Stimulated activated naive CD8-positive, alpha-beta T cell treated with anti-CD3 and anti-CD28 coated beads, Interleukin-15, Interleukin-2, amounts not matched to agents 100 U/mL and 50 U/mL, for 24 hours (primary cell): ENCODE results near the gene CRIM1.

Experiments used
- ATAC-seq: fragments of 150-1000 bp; cut with Tn5 transposase; one replicate; pipeline ENCODE4 v1.10.0; 2021
- DNase-seq: peaks from one replicate; pipeline ENCODE4 v3.0.0; 2021

CRIM1 gene

DNA sequence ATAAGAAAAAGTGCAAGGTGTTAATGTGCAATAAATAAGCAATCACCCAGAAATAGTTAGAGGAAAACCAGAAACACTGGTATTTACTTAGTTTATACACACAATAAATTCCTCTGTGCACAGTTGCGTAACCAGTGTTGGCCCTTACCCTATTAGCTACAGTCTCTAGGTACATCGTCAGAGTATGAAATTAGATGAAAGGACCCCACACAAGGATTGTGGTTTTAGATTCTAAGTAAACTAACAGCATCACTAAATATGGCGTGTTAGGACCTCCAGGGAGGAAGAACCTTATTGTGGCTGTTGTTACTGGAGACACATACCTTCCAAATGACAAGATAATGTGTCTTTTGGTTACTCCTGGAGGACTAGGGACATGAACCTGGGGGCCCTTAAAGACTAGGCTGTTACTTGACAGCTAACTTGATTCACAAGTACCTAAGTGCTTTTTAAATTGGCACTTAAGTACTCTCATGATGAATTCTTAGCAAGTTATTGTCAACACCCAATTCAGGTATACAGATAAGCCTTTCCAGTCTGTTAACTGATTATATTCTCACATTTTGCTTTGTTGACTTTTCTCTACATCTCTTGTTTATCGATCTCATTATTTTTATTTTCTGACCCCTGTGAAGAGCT lies 127.1 kb downstream of the CRIM1 start:
- DNase-seq (no peak), ATAC-seq (no peak)

DNA sequence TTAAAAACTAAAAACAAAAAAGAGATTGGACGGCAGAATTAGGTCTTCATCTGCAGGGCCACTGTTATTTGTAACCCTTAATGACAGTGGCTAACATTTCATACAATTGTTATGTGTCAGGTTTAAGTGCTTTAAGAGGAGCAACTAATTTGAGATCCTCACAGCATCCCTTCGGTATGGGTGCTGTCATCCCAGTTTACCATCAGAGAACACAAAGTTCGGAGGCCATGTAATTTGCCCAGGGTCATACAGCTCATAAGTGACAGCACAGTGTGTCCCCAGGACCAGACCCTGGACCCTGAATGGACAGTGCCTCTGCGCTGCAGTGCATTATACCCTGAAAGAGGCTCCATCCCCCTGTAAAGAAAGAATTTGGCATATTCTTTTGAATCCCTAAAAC lies 127.7 kb downstream of the CRIM1 start:
- no peak for DNase-seq

DNA sequence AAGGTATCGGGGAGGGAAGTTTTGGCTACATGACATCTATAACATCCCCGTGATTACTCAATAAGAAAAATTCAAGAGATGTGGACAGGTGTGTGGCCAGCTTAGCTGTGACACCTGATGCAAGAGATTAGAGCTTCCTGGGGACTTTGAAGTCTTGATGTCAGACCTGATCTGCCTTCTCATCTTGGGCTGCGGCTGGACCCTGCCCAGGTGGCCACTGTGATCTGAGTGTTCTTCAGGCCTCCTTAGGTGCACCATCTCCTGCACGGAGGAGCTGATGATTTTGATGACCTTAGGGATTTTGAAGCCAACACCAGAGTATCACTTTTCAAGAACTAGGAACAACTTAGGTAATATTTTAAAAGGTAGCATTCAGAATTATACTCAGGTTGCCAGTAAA lies 128.9 kb downstream of the CRIM1 start:
- DNase-seq = no peak
- ATAC-seq = no peak

More for the DNA sequence above, 127.7 kb downstream of the CRIM1 start:
- ATAC-seq = no peak

DNA sequence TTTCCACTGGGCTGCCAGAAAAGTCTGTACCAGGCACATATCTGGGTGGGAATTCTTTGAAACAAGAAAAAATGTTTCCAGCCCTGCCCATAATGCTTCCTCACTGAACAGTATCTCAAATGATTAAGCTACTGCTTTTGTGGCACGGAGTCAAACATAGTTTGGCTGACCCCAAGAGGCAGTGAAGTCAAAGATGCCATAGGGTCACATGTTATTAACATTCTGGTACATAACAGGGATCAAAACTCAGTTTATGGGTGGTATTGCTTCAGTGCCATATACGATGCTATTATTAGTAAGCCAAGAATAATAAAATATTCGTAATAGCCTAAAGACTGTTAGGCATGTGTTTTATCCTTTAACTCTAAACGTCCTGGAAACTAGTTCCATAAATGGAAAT lies 129.9 kb downstream of the CRIM1 start:
- ATAC-seq (no peak), DNase-seq (no peak)

DNA sequence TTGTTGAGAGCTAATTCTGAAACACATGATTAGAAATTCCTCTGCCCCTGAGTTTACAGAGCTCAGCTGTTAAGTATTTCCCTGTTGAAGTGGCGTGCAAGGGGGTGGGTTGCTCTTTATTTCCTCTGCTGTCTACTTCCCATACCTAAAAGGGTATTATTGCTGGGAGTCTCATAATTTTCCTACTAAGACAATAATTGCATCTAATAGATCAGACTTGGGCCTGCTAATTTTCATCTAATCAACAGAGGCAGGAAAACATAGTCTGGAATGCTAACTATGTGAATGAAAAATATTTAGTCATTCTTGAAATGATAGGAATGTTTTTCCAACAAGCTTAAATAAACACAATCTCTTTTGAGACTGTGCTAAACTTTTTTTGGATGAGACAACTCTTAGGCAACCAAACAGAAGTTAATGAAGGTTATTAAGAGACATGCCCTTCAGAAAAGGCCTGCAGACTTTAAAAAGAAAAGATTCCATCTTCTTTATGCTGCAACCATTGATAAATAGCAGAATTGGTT lies 131.0 kb downstream of the CRIM1 start:
- DNase-seq (no peak), ATAC-seq (no peak)

DNA sequence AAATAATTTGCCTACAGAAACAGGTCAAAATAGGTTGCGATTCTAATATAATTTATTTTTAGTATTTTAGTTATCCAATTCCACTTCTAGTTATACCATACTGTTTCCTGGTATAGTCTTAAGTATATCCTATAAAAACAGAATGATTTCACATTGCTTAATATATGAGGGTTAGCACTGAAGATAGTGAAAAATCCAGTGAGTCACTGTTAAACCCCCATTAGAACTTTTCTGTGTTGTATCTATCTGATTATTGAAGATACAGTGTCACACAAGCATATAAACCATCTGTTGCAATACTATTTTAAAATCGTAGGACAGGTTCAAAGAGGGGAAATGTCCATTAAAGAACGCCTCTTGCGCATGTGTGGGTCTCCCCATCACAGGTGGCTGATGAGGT lies 132.4 kb downstream of the CRIM1 start:
- no peak for ATAC-seq
- DNase-seq = no peak

DNA sequence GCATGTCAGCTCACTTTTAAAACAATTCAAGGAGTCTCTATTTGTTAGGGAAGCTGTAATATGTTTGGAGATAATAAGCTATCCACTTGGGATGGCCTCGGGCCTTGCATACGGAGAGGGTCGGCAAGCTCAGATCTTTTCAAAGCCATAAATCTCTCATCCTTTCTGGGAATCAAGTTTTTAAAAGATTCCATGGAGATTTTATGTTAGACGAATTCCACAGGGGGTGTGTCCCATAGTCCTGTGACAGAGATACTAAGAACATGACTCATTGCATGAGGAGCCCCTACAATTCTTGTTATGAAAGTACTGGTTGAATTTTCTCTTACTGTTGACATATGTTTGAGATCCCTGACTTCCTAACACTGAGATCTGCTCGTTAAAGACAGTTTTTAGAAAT lies 133.7 kb downstream of the CRIM1 start:
- no peak for DNase-seq
- no peak for ATAC-seq

DNA sequence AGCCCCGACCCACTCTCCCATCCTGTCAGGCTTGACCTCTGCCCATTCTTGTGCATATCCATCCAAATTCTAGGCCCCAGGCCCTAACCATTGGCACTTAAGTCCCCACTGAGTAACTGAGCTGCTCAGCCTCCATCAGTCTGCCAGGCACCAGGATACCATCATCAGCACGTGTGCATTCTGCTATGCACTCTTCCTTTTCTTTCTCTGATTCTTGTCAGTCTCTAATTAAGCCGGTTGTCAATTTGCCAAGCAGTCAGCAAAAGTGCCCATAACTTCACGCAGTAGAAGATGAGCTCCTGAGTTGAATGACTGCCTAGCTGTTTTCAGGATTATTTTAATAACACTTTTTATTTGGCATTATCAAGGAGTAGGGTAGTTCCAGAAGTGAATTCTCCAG lies 135.2 kb downstream of the CRIM1 start:
- ATAC-seq (no peak), DNase-seq (no peak)

DNA sequence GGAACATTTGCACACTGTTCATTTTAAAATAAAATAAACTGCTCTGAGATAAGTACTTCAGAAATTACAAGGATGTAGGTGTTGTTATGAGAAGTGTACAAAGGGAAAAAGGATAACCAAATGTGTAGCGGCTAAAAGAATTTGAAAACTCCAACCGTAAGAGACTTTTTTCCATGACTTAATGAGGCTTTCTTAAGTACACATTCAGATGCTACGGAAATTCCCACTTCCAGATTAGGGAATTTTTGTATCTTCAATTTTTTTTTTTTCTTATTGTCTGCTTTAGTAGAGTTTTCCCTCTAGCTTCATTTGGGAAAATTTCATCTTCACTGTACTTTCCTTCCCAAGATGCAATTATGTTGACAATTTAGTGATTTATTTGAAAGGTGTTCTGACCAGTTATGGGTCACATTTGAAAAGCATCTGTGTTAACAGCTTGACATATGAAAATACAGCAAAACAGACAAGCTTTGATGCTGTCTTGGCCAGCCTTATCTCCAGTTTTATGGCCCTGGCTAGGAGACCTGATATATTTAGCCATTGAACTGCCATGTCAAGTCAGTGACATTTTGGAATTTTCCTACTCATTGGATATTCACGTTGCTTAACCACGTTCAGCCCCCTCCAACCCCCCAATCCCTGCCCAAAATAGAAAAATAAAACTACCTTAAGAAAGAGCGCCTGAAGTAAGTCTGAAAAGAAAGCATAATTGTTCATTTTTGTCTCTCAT lies 136.8 kb downstream of the CRIM1 start:
- ATAC-seq = no peak
- DNase-seq = no peak

DNA sequence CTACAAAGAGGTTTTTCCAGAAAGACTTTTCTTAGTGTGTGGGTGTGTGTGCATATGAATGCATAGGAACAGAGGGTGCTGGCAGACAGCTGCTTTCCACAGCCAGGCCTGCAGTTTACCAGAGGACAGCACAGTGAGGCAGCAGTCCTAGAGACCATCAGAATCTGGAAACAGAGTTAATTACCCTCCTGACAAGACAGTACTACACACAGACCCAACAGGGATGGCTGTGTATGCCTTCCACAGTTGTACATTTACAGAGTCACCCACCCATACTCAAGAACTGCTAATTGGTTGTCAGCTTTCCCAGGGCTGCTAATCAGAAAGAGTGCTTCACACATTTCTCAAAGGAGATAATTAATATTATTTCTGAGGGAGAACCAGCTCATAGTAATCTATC lies 137.7 kb downstream of the CRIM1 start:
- no peak for DNase-seq
- ATAC-seq = no peak

DNA sequence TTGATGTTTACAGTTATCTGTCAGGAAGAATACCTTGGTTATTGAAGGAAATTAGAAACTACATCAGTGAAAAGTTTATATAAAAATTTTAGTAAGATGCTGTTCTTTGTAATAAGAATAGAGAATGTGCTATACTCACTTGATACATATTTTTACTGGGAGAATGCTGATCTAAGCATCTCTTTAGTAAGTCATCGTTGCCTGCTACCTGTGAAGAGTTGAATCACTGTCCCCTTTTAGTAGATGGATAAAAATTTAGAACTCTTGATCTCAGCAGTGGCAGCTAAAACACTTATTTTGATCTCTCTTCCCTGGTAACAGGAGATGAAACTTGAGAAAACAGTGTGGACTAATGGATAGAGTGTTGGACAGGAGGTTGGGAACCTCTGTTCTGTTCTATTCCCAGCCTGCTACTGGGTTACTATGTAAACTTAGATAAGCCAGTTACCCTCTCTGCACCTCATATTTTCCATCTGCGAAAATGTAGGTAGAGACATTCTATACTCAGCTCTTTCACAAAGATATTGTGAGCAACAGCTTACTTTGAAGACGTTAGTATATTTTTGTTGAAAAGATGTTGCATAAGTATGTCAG lies 142.1 kb downstream of the CRIM1 start:
- DNase-seq (no peak), ATAC-seq (no peak)

DNA sequence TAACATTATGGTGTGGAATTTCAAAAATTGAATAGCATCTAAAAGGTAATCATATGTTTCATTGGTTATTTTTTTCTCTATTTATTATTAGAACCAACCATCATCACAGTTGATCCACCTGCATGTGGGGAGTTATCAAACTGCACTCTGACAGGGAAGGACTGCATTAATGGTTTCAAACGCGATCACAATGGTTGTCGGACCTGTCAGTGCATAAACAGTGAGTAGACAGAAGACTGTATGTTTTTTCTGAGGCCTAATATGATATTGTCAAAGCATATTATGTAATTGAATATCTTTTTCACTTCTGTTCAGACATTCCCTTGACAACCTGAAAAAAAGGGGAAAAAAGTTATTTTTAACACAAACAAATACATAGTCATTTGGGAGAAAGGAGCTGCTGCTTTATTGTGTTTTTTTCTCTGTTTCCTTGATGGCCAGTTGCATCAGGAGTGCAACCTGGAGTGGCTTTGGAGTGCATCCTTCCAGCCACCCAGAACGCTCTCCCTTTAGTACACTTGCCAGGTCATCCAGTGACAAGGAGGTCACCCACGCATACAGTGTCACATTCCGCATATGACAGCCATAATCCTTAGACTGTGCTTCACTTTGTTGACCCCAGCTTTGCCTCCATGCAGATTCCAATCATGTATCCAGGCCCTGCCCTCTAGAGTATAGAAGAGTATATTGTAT lies 143.7 kb downstream of the CRIM1 start:
- ATAC-seq (no peak), DNase-seq (no peak)

DNA sequence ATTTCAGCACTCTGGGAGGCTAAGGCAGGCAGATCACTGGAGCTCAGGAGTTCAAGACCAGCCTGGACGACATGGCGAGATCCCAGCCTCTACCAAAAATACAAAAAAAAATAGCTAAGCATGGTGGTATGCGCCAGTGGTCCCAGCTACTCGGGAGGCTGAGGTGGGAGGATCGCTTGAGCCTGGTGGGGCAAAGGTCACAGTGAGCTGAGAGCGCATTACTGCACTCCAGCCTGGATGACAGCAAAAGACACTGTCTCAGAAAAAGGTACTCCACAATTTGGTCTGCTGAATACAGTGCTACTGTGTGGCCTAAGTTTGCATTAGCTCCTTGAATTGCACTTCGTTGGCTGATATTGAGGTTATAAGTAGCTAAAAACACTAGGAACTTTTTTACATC lies 144.5 kb downstream of the CRIM1 start:
- DNase-seq (no peak), ATAC-seq (no peak)

DNA sequence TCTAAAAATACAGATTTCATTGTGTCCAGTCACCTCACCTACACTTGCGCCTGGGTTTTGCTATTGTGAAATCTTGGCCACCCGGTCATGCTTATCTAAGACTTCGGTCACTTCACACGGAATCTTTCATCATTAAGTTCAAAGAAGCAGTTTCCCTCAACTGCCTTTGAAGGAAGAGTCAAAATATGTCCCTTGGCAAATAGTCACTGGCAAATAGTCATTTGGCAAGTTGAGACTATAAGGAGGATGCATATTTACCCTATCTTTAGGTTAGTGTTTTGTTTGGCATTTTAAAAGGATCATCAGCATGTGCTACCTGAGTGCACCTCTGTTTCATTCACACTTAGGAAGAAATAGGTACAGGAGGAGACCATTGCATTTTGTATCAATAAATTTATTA lies 146.5 kb downstream of the CRIM1 start:
- DNase-seq (no peak), ATAC-seq (no peak)

DNA sequence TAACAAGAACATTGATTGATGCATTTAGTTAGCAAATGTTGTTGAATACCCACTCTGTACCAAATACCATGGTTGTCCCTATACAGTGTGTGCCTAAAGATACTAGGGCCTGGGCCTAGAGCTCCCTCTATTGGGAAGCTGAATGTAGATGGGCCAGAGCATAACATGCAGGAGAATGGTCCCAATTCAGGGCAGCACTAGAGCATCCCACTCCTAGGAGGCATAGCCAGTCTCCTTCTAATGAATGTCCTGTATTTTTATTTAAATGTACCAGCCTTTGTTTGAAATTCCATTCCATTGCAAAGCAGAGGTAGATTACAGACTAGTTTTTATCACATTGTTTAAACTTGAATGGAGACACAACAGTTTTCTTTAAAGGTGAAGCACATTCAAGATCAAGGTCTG lies 151.8 kb downstream of the CRIM1 start:
- peak; percentile 23 for DNase-seq
- peak; percentile 81 for ATAC-seq

DNA sequence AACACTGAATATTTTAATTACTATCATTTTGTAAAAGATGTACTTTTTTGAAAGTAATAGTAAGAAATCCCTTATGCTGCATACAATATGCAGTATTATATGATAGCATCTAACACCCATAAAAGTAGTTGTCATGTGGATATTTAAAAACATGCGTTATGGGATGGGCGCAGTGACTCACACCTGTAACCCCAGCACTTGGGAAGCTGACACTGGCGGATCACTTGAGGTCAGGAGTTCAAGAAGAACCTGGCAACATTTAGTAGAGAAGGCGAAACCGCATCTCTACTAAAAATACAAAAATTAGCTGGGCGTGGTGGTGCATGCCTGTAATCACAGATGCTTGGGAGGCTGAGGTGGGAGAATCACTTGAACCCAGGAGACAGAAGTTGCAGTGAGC lies 153.5 kb downstream of the CRIM1 start:
- ATAC-seq (no peak), DNase-seq (no peak)

DNA sequence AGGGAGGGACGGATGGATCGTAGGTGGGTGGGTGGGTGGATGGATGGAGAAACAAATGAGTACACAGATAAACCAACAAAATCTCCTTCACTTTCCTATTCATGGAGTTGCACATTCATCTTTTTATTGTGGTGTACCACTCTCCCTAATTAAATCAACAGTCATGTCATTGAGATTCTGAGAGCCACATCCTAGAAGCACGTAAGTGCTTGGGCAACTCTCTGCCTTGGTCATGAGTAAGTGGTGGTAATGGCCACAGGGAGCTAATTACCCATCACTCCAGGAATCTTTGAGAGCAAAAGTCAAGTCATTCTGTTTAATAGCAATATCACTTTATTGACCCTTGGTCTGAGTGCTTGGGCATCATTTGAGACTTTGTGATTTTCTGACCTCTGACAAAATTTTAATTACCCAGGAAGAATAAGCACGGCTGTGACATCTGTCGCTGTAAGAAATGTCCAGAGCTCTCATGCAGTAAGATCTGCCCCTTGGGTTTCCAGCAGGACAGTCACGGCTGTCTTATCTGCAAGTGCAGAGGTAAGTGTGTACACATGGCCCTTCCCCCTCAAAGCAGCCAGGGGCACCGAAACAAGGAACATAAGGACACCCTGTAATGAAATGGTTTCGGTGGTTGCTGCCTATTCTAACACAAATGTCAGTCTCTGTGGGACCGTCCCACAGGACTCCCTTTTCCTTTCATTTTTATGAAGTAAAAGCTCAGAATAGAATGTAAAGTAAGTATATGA lies 156.5 kb downstream of the CRIM1 start:
- DNase-seq = no peak
- no peak for ATAC-seq

DNA sequence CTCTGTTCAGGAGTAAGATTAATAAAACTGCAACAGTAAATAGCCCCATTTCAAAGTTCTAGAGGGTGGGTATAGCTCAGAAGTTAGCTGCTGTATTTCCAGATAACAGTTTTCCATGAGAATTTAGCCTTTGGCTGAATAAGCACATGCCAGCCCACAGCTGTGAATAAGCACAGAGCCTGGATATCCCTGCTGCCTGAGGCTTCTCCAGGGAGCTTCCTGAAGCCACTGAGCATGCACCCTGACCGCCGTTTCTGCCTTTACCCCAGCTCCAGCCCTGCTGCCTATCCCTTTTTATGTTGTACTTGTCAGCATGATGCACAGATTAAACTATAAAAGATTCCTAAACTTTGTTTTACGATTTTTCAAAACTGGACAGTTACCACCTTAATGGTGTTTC lies 157.1 kb downstream of the CRIM1 start:
- no peak for ATAC-seq
- no peak for DNase-seq

DNA sequence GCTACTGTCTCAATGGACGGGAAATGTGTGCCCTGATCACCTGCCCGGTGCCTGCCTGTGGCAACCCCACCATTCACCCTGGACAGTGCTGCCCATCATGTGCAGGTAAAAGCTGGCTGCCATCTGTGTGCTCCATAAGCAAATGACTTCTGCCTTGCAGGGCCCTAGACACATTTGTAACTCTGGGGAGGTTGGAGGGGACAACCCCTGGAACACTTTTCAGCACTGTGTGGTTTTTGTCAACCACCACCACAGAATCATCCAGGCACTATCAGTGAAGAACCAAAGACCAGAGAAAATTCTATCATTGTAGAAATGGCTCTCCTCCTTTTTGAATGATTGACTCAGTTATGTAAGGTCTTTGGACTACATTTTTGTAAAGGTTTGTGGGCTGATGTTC lies 158.1 kb downstream of the CRIM1 start:
- ATAC-seq = no peak

DNA sequence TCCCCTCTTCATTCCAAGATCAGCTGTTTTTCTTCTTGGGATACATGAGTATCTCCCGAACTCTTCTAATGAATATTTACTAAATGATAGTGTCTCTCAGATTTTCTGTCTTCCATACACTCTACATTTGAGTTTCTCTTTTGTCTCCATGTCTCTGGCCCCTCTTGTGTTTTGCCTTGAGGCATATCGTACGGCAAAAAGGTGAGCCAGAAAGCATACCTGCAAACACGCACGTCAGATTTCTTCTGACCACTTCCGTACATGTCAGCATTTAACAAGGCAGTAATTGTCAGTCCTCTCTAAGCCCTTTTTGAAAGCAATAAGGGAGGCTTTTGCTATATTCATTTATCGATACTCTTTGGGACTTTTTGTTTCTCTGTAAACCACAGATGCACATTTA lies 160.0 kb downstream of the CRIM1 start:
- ATAC-seq (no peak), DNase-seq (no peak)

More for the DNA sequence above, 158.1 kb downstream of the CRIM1 start:
- DNase-seq = no peak

DNA sequence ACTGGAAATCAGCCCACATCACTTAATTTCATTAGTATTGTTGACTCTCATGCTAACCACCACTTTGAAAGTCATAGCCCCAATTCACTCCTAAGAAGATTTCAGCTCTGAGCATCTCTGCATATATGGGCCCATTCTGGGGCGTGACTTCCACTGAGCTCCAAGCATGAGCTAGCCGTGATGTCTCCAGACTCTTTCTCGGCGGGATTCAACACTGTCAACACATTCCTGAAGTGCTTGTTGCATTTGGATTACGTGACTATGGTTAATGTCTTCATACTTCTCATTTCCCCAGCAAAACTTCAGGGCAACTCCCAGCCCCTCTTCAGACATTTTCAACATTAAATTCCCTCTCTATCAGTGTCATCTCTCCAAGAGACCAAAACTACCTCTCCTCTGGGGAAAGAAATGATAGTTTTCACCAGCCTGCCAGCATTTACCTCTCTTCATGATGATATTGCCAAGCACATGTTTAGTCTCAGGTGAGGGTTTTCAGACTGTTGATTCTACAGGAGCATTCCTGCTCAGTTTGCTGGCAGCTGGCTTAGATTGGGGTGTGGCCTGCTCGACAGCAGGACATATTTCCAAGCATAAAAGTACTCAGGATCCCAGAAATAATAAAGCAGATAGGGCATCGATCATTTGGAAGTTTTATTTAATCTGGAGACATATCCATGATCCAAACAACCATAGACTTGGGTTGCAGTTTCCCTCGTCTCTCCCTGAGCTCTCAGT lies 160.7 kb downstream of the CRIM1 start:
- DNase-seq = no peak
- ATAC-seq = no peak

DNA sequence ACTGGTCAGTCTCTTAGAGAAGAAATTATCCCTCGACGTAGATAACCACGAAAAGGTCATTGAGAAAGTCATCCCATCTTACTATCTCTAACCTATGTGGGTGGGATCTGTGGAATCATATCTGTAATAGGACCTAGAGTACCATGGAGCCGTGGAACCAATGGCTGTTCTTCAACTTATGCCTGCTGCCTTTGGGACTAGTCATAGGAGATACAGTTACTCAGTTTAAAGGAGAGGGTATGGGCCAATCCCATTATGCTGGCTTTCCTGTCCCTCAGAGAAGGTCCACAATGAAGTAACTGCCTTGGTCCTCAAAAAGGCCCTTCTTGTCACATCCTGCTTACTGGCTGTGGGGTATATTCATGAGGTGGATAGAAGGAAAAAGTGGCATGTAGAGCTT lies 164.9 kb downstream of the CRIM1 start:
- ATAC-seq (no peak), DNase-seq (no peak)
